GM19467 (cell line): ENCODE results near the gene CMPK2.

Experiments
- ATAC-seq: cut with Tn5 transposase; IDR thresholded peaks from one replicate; pipeline ENCODE4 v1.9.1; 2021; ENCODE audit warnings: mild to moderate bottlenecking, moderate library complexity; ENCODE audit not compliant: unreplicated experiment

The CMPK2 gene

GRCh38 chr2:6845903-6846302, 19.8 kb downstream of the CMPK2 start:
- ATAC-seq: no peak

GRCh38 chr2:6845312-6845711, 20.4 kb downstream of the CMPK2 start:
- ATAC-seq: no peak

- ATAC-seq: no peak
These were observed 24.0 kb downstream of the CMPK2 start for GRCh38 chr2:6841537-6842287.

- ATAC-seq: no peak
These were observed 26.9 kb downstream of the CMPK2 start for GRCh38 chr2:6838673-6839319.

- ATAC-seq: no peak
These were observed 30.2 kb downstream of the CMPK2 start for GRCh38 chr2:6835467-6835866.

GRCh38 chr2:6834163-6834562, 31.5 kb downstream of the CMPK2 start:
- no peak for ATAC-seq

- no peak for ATAC-seq
These were observed 32.5 kb downstream of the CMPK2 start for GRCh38 chr2:6833300-6833604.

- no peak for ATAC-seq
These were observed 33.0 kb downstream of the CMPK2 start for GRCh38 chr2:6832596-6833299.

- no peak for ATAC-seq
These were observed 34.5 kb downstream of the CMPK2 start for GRCh38 chr2:6831229-6831628.

- ATAC-seq: no peak
These were observed 37.5 kb downstream of the CMPK2 start for GRCh38 chr2:6828299-6828584.

GRCh38 chr2:6827566-6828298, 38.0 kb downstream of the CMPK2 start:
- no peak for ATAC-seq

- ATAC-seq: peak; percentile 92
These were observed 39.4 kb downstream of the CMPK2 start for GRCh38 chr2:6826081-6826913.

GRCh38 chr2:6824962-6825361, 40.7 kb downstream of the CMPK2 start:
- no peak for ATAC-seq

- ATAC-seq: no peak
These were observed 42.6 kb downstream of the CMPK2 start for GRCh38 chr2:6823111-6823510.

GRCh38 chr2:6822406-6822805, 43.3 kb downstream of the CMPK2 start:
- ATAC-seq: no peak

- ATAC-seq: no peak
These were observed 44.7 kb downstream of the CMPK2 start for GRCh38 chr2:6820903-6821584.

GRCh38 chr2:6820236-6820635, 45.5 kb downstream of the CMPK2 start:
- no peak for ATAC-seq

GRCh38 chr2:6819668-6820067, 46.0 kb downstream of the CMPK2 start:
- ATAC-seq: no peak

GRCh38 chr2:6818012-6818411, 47.7 kb downstream of the CMPK2 start:
- no peak for ATAC-seq

- no peak for ATAC-seq
These were observed 50.8 kb downstream of the CMPK2 start for GRCh38 chr2:6814869-6815268.
